Activated CD8-positive, alpha-beta T cell treated with anti-CD3 and anti-CD28 coated beads for 36 hours (primary cell): ENCODE data around the gene XCL2. TPM values are rescaled to one million over a fixed set of nuclear protein-coding genes. Genes with fewer than 3 reads are reported as not detected.

Source experiments
- ATAC-seq: fragments of 200-7000 bp; cut with Tn5 transposase; one replicate; pipeline ENCODE4 v1.10.0; 2021; ENCODE audit warnings: mild to moderate bottlenecking, moderate library complexity
- CTCF ChIA-PET: fragments of 350-600 bp; sonication (Branson Sonifier 250); formaldehyde crosslinking; loops from one replicate; lab custom pipeline; 2021; ENCODE audit warnings: antibody characterized with exemption; lab: Charles Lee
- POLR2A ChIA-PET: fragments of 350-600 bp; sonication (Branson Sonifier 250); formaldehyde crosslinking; loops from one replicate; lab custom pipeline; 2021; ENCODE audit warnings: antibody characterized with exemption; lab: Charles Lee
- DNase-seq: peaks from one replicate; pipeline ENCODE4 v3.0.0-alpha.2; 2020
- H3K27ac Mint-ChIP-seq: one replicate; pipeline ENCODE4 v1.8.0; 2021; ENCODE audit warnings: mild to moderate bottlenecking, mixed read lengths
- H3K27me3 Mint-ChIP-seq: one replicate; pipeline ENCODE4 v1.8.0; 2021; ENCODE audit warnings: mixed read lengths
- H3K36me3 Mint-ChIP-seq: one replicate; pipeline ENCODE4 v1.8.0; 2021; ENCODE audit warnings: low read depth, mixed read lengths
- H3K4me1 Mint-ChIP-seq: one replicate; pipeline ENCODE4 v1.8.0; 2021; ENCODE audit warnings: low read depth, mixed read lengths
- H3K4me3 Mint-ChIP-seq: one replicate; pipeline ENCODE4 v1.8.0; 2021; ENCODE audit warnings: mild to moderate bottlenecking, moderate library complexity, mixed read lengths
- H3K9me3 Mint-ChIP-seq: one replicate; pipeline ENCODE4 v1.8.0; 2021; ENCODE audit warnings: mixed read lengths
- CTCF ChIP-seq: fragments of 200-600 bp; IDR thresholded peaks from one replicate; pipeline ENCODE4 v1.8.0; 2022; ENCODE audit warnings: antibody characterized with exemption, mild to moderate bottlenecking
- intact Hi-C: fragments of 100-400 bp; cut with micrococcal nuclease; formaldehyde crosslinking; loops from one replicate; pipeline ENCODE4 v1.10.0; 2022
- total RNA-seq, 2 experiments: library from RNA; stranded (reverse); gene quantifications; one replicate each; pipeline ENCODE4 v1.2.3, GENCODE V29; 2021

The XCL2 gene
- total RNA-seq, 2 experiments from 2014 or later = 188 to 191 TPM

- peaks cover 80% of the 10 kb centered on the region for H3K4me1 Mint-ChIP-seq
- intact Hi-C loops = loop anchor here (5.0 kb wide), 4 partner anchors 43 to 72 kb away; partner anchors contain the start of gene XCL1
- H3K36me3 Mint-ChIP-seq = peaks cover 2% of the 10 kb centered on the region
- ATAC-seq = no peak
- H3K4me3 Mint-ChIP-seq = peak overlapping the region; percentile 62
- POLR2A ChIA-PET = no interaction called here
- no peaks in the 10 kb centered on the region for H3K9me3 Mint-ChIP-seq
- no peak for TF ChIP-seq CTCF
- H3K27ac Mint-ChIP-seq = peak overlapping the region; percentile 92
- no peak for DNase-seq
- no peaks in the 10 kb centered on the region for H3K27me3 Mint-ChIP-seq
- CTCF ChIA-PET = interaction anchor here (1.0 to 1.3 kb wide), 3 partner anchors 20 to 171 kb away, joined by 3 to 4 read pairs (median 3); no protein-coding TSS in a partner anchor
Measured at GRCh38 chr1:168514455-168514854, 29.3 kb downstream of the XCL2 start.

- H3K4me3 Mint-ChIP-seq = peak overlapping the region; percentile 62
Measured at GRCh38 chr1:168513656-168514404, 30.0 kb downstream of the XCL2 start.

GRCh38 chr1:168512864-168513595, 30.8 kb downstream of the XCL2 start:
- ATAC-seq (peak; percentile 40), DNase-seq (peak; percentile 80)
- Mint-ChIP-seq H3K27ac (peak overlapping the region; percentile 92), H3K36me3 (peaks cover 2% of the 10 kb centered on the region), H3K4me1 (peaks cover 85% of the 10 kb centered on the region), H3K9me3 (no peaks in the 10 kb centered on the region), H3K4me3 (peak overlapping the region; percentile 62), H3K27me3 (no peaks in the 10 kb centered on the region)
- intact Hi-C loops = loop anchor here (5.0 kb wide), 4 partner anchors 44 to 71 kb away; partner anchors contain the start of gene XCL1
- no peak for TF ChIP-seq CTCF
- ChIA-PET CTCF (no interaction called here), POLR2A (interaction anchor here (0.9 kb wide), 1 partner anchor 92 kb away, joined by 3 read pairs; no protein-coding TSS in a partner anchor)

More at GRCh38 chr1:168513656-168514404, 30.0 kb downstream of the XCL2 start:
- TF ChIP-seq CTCF = no peak
- H3K36me3 Mint-ChIP-seq = peaks cover 2% of the 10 kb centered on the region
- CTCF ChIA-PET = interaction anchor here (1.0 to 1.3 kb wide), 3 partner anchors 21 to 171 kb away, joined by 3 to 4 read pairs (median 3); no protein-coding TSS in a partner anchor
- ATAC-seq = no peak
- intact Hi-C loops = loop anchor here (5.0 kb wide), 4 partner anchors 43 to 72 kb away; partner anchors contain the start of gene XCL1
- peak; percentile 43 for DNase-seq
- POLR2A ChIA-PET = no interaction called here
- H3K9me3 Mint-ChIP-seq = no peaks in the 10 kb centered on the region
- peak overlapping the region; percentile 92 for H3K27ac Mint-ChIP-seq
- no peaks in the 10 kb centered on the region for H3K27me3 Mint-ChIP-seq
- H3K4me1 Mint-ChIP-seq = peaks cover 83% of the 10 kb centered on the region

- Mint-ChIP-seq H3K36me3 (peaks cover 2% of the 10 kb centered on the region), H3K27ac (peak overlapping the region; percentile 97), H3K27me3 (no peaks in the 10 kb centered on the region), H3K4me1 (peaks cover 88% of the 10 kb centered on the region), H3K9me3 (no peaks in the 10 kb centered on the region), H3K4me3 (peak overlapping the region; percentile 32)
- DNase-seq = peak; percentile 84
- CTCF ChIA-PET = interaction anchor here (1.0 kb wide), 1 partner anchor 66 kb away, joined by 3 read pairs; no protein-coding TSS in a partner anchor
- ATAC-seq = peak; percentile 71
- intact Hi-C loops = loop anchor here (5.0 kb wide), 4 partner anchors 43 to 68 kb away; partner anchors contain the start of gene XCL1
- POLR2A ChIA-PET = interaction anchor here (0.8 to 0.9 kb wide), 3 partner anchors 10 to 44 kb away, joined by 3 to 4 read pairs (median 4); no protein-coding TSS in a partner anchor
- no peak for TF ChIP-seq CTCF
Measured at GRCh38 chr1:168509875-168510791, 33.7 kb downstream of the XCL2 start.
